Germinal center (tissue), 1 donor: ENCODE data around the gene FRMD3.

Source experiments
- DNase-seq: peaks from one replicate; pipeline ENCODE4 v3.0.0; 2012; ENCODE audit warnings: mixed read lengths, low spot score

FRMD3 gene

GRCh38 chr9:83432877-83433550 lies 105.2 kb downstream of the FRMD3 start:
- no peak for DNase-seq

DNA sequence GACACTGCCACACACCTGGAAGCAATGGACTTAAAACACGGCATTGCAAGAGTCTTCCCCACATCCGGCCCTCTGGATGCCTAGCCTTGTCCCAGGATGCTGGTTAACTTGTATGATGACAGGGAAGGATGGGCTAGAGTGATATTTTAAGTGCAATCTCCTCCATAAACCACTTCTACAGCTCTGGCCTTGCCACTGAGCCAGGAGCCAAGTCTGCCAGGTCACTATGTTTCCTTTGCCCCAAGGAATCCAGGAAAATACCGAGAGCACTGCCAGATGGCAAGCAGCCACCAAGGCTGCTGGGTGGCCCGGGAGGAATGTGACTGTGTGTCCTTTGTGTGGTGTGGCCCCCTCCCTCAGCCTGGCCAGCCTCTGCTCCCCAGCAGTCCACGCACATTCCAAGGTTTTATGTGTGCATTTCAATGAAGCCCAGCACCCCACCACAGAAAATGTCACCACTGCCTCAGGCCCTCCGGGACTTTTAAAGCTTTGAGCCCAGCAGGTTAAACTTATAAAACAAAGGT lies 106.0 kb downstream of the FRMD3 start:
- DNase-seq, result no peak

DNA sequence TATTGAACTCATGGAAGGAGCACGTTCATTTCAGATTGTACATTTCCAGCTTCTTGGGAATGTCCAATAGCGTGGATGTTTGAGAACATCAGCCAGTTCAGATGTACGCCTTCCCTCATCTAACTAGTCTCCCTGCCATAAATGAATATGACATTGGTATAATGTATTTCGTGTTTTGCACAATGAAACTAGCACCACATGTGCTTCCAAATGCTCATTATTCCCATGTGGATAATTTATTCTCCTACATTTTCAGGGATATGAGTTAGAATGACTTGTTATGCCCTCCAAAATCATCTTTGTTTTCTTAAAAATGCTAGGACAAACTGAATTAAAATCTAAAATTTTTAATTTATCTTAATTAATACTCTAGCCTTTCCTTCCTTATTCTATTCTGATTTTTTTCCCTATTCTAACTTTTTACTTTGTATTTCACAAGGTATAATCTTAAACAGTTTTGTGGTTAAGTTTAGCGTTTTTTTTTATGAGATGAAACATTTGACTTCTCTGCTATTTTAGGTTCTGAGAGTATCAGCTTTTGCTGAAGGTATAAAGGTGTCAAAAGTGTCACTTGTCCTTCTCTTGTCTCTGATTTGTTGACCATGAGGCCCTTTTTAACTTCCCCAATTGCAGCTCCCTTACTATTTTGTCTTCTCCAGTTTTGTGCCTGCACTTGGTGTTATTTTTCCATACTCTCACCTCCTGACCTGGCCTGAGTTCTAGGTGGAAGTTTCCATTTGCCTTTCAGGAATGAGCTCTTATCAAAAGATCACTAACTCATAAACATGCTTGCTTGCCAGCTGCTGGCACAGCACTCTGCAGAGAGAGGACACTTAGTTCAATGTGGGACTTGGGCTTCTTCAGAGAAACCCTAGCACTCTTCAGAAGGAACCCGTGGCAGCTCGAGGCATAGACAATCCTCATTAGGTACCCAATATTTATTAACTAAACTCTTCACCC lies 106.8 kb downstream of the FRMD3 start:
- no peak for DNase-seq

GRCh38 chr9:83430681-83431080 lies 107.5 kb downstream of the FRMD3 start:
- DNase-seq, result no peak

- no peak for DNase-seq
Measured at GRCh38 chr9:83429229-83429628, 109.0 kb downstream of the FRMD3 start.

DNA sequence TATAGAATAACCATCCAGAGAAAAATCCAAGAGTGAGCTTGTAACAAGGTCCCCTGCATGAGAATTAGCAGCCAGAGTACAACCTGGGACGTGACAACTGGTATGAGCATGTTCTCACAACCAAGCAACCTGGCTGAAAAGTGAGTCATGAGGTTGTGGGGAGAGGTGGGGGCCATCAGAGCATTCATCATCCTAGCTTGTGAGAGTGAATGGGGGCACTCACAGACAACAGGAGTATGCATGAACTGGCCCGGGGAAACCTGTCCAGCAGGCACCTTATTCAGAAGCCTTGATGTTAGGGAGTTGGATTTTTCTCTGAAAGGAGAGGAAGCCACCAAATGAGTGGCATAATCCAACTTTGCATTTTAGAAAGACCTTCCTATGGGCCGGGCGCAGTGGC lies 113.0 kb downstream of the FRMD3 start:
- DNase-seq, result no peak

- DNase-seq, result no peak
Measured at GRCh38 chr9:83424831-83425230, 113.4 kb downstream of the FRMD3 start.

- no peak for DNase-seq
Measured at GRCh38 chr9:83423815-83424707, 114.1 kb downstream of the FRMD3 start.

GRCh38 chr9:83422527-83422926 lies 115.7 kb downstream of the FRMD3 start:
- no peak for DNase-seq

DNA sequence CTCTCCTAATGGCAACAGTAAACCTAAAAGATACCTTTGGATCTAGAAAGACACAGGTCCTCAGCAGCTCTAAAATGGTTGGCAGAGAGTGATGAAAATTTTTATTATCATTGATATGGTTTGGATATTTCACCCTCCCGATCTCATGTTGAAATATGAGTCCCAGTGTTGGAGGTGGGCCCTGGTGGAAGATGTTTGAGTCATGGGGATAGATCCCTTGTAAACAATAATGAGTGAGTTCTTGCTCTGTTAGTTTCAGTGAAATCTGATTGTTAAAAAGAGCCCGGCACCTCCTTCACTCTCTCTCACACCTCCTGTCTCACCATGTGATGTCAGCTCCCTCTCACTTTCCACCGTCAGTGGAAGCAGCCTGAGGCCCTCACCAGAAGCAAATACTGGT lies 117.7 kb downstream of the FRMD3 start:
- DNase-seq, result no peak

DNA sequence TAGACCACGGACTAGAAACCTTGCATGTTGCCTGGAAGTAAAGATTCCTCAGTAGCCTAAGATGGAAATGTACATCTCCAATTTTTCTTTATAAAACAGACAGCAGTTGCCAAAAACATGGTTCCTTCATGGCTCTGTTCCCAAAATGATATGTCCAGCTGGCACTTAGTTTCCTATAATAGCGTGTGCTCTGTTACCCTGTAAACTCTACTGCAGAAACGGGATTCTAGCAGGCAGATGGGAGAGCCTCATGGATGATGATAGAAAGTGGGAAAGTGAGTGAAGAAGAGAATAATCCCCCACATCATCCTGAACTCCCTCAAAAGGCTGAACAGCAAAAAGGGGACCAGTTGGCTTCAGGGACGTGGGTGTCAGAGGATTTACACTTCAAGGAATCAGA lies 118.2 kb downstream of the FRMD3 start:
- DNase-seq, result no peak

DNA sequence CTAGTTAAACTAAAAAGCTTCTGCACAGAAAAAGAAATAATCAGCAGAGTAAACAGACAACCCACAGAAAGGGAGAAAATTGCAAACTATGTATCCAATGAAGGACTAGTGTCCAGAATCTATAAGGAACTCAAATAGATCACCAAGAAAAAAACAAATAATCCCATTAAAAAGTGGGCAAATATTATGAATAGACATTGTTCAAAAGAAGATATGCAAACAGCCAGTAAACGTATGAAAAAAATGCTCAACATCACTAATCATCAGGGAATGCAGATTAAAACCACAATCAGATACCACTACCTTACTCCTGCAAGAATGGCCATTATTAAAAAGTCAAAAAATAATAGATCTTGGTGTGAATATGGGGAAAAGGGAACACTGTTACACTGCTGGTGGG lies 119.9 kb downstream of the FRMD3 start:
- DNase-seq, result no peak

DNA sequence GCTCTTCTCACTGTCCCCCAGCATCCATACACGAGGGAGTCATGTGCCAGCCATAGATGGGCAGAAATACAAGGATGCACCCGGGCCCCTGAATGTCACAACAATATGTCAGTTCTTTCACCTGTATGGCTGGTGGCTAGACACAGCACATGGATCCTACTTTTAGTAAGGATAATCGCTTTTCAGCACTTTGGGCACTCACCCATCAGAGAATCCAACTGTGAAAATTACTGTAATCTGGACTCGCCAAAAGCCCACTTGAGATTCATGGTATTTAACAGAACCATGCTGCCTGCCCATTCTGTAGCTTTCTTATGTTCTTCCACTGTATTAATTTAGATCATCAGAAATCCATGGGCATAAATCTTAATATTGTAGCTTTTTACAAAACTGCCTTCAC lies 124.8 kb downstream of the FRMD3 start:
- no peak for DNase-seq

- DNase-seq, result no peak
Measured at GRCh38 chr9:83410701-83411100, 127.5 kb downstream of the FRMD3 start.

- DNase-seq, result no peak
Measured at GRCh38 chr9:83406921-83407320, 131.3 kb downstream of the FRMD3 start.

DNA sequence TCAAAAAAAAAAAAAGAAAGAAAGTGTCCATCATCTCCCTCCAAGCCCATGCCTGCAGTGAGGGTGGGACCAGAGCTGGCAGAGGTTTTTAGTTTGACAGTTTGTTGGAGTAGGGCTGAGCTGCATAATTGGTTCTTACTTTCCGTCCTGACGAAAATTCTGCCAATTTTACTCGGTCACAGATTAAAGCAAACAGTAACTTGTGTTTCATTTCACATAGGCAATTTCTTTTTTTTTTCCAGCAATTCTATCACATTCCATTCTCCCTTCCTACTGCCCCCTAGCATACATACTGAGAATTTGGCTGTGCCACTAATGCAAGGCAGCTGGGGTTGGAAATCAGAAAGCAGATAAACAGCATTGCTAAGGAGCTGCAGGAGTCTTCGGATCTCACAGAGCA lies 132.4 kb downstream of the FRMD3 start:
- no peak for DNase-seq

DNA sequence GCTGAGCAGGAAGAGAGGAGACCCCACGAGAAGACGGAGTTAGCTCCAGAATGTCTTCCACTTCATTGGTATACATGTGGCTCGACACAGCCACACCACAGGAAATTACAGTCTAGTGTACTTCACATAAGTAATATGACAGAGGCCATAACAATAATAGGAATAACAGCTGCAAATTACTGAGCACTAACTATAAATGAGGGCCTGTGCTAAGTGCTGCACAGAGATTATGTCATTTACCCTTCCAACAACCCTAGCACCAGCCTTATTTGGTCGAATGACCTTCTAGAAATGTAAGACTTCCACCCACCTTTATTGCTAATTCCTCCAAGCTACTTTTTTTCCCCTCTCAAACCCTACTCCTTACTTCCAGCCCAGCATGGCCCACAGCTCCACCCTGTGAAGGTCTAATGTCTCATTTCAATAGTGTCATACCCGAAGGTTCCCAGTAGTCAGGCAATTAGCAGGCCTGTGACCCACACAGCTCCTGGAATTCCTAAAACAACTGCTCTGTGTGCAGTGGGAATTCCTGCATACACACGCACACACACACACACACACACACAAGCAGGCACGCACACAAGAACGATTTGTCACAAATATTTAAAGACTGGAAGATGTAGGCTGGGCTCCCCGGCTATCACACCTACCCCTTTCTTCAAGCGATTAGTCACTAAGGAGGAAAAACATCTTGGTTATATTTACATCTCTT lies 134.5 kb downstream of the FRMD3 start:
- DNase-seq, result no peak

GRCh38 chr9:83401328-83401900 lies 136.8 kb downstream of the FRMD3 start:
- DNase-seq, result no peak

- no peak for DNase-seq
Measured at GRCh38 chr9:83396813-83397212, 141.4 kb downstream of the FRMD3 start.

- DNase-seq, result no peak
Measured at GRCh38 chr9:83396342-83396741, 141.9 kb downstream of the FRMD3 start.

DNA sequence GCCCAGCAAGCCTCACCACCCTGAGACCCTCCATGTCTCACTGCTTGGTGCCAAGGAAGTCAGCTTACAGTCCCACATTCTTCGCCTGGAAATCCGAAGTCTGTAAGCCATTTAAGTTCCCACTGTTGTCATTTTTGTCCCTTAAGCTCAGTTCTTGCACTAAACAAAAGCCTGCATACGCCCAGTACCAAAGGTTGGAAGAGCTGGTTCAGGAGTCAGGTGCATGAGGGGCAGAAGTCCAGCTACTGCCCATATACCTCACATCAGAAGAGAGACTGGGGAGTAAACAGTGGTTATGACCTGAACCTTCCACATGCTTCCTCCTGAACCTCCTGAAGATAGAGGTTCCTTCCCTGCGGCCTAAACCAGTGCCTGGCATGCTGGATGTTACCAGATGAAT lies 146.0 kb downstream of the FRMD3 start:
- DNase-seq, result no peak
